GM19025 (cell line): ENCODE results near the gene VAV2.
"Not testable (repeated sequence)": the region's sequence is repeated elsewhere in the genome, so short reads cannot be mapped to it uniquely, and the experiment has no call there.

Experiments
- ATAC-seq: cut with Tn5 transposase; IDR thresholded peaks from one replicate; pipeline ENCODE4 v1.9.1; 2021; ENCODE audit warnings: mild to moderate bottlenecking, low read depth, moderate library complexity; ENCODE audit not compliant: unreplicated experiment

The VAV2 gene

GRCh38 chr9:133971981-133972941, 19.9 kb downstream of the VAV2 start:
- ATAC-seq = no peak

- ATAC-seq = no peak
Measured at GRCh38 chr9:133971121-133971951, 20.8 kb downstream of the VAV2 start.

- ATAC-seq = no peak
Measured at GRCh38 chr9:133970581-133971058, 21.5 kb downstream of the VAV2 start.

GRCh38 chr9:133969681-133970580, 22.2 kb downstream of the VAV2 start:
- no peak for ATAC-seq

GRCh38 chr9:133968966-133969617, 23.0 kb downstream of the VAV2 start:
- no peak for ATAC-seq

GRCh38 chr9:133968428-133968827, 23.7 kb downstream of the VAV2 start:
- ATAC-seq = no peak

- ATAC-seq = no peak
Measured at GRCh38 chr9:133967024-133967741, 24.9 kb downstream of the VAV2 start.

- no peak for ATAC-seq
Measured at GRCh38 chr9:133964463-133964862, 27.7 kb downstream of the VAV2 start.

- ATAC-seq = no peak
Measured at GRCh38 chr9:133963166-133963565, 29.0 kb downstream of the VAV2 start.

GRCh38 chr9:133962341-133962740, 29.8 kb downstream of the VAV2 start:
- ATAC-seq = no peak

GRCh38 chr9:133961226-133962165, 30.6 kb downstream of the VAV2 start:
- ATAC-seq = no peak

GRCh38 chr9:133960568-133961129, 31.5 kb downstream of the VAV2 start:
- ATAC-seq = no peak

- no peak for ATAC-seq
Measured at GRCh38 chr9:133959966-133960567, 32.1 kb downstream of the VAV2 start.

GRCh38 chr9:133959171-133959570, 33.0 kb downstream of the VAV2 start:
- ATAC-seq = no peak

GRCh38 chr9:133958756-133959155, 33.4 kb downstream of the VAV2 start:
- no peak for ATAC-seq

GRCh38 chr9:133957772-133958171, 34.4 kb downstream of the VAV2 start:
- ATAC-seq = not testable (repeated sequence)

GRCh38 chr9:133957328-133957727, 34.8 kb downstream of the VAV2 start:
- no peak for ATAC-seq
